ENCODE results near the gene ADGB. TPM values are rescaled to one million over a fixed set of nuclear protein-coding genes. Genes with fewer than 3 reads are reported as not detected.

ADGB gene
- total RNA-seq, 1 donor from 2014 or later, result 6.2 TPM

- Histone ChIP-seq H3K9me3 (no peaks in the 10 kb centered on the region), H3K4me1 (peaks cover 9% of the 10 kb centered on the region), H3K4me3 (no peak overlapping the region), H3K27ac (no peak overlapping the region), H3K36me3 (no peaks in the 10 kb centered on the region), H3K27me3 (ENCODE audit: low read depth) (no peaks in the 10 kb centered on the region)
- ATAC-seq, result no peak
- intact Hi-C loops (cut with DNase I), result no loop called here
- no peak for TF ChIP-seq CTCF (IDR thresholded peaks at IDR 0.05)
- no peak for DNase-seq
These were observed 2.6 kb downstream of the ADGB start for GRCh38 chr6:146601352-146601751.

GRCh38 chr6:146602526-146602925 is 3.8 kb downstream of the ADGB start:
- H3K4me1 ChIP-seq, result peaks cover 9% of the 10 kb centered on the region
- DNase-seq, result no peak
- no peak for TF ChIP-seq CTCF (IDR thresholded peaks at IDR 0.05)
- ATAC-seq, result no peak
- H3K36me3 ChIP-seq, result no peaks in the 10 kb centered on the region
- intact Hi-C loops (cut with DNase I), result no loop called here
- H3K4me3 ChIP-seq, result no peak overlapping the region
- no peaks in the 10 kb centered on the region for H3K27me3 ChIP-seq (ENCODE audit: low read depth)
- no peaks in the 10 kb centered on the region for H3K9me3 ChIP-seq
- H3K27ac ChIP-seq, result no peak overlapping the region

- Histone ChIP-seq H3K4me1 (no peaks in the 10 kb centered on the region), H3K27me3 (ENCODE audit: low read depth) (no peaks in the 10 kb centered on the region), H3K36me3 (no peaks in the 10 kb centered on the region), H3K9me3 (no peaks in the 10 kb centered on the region), H3K4me3 (no peak overlapping the region), H3K27ac (no peak overlapping the region)
- DNase-seq, result no peak
- intact Hi-C loops (cut with DNase I), result no loop called here
- no peak for TF ChIP-seq CTCF (IDR thresholded peaks at IDR 0.05)
- no peak for ATAC-seq
These were observed 15.2 kb downstream of the ADGB start for GRCh38 chr6:146613947-146614346.

- intact Hi-C loops (cut with DNase I), result no loop called here
- DNase-seq (no peak), ATAC-seq (no peak)
- Histone ChIP-seq H3K27ac (no peak overlapping the region), H3K4me1 (no peaks in the 10 kb centered on the region), H3K9me3 (no peaks in the 10 kb centered on the region), H3K36me3 (no peaks in the 10 kb centered on the region), H3K4me3 (no peak overlapping the region), H3K27me3 (ENCODE audit: low read depth) (no peaks in the 10 kb centered on the region)
- no peak for TF ChIP-seq CTCF (IDR thresholded peaks at IDR 0.05)
These were observed 21.9 kb downstream of the ADGB start for GRCh38 chr6:146620655-146621054.

GRCh38 chr6:146628350-146628749 is 29.6 kb downstream of the ADGB start:
- ATAC-seq, result no peak
- Histone ChIP-seq H3K27ac (no peak overlapping the region), H3K27me3 (ENCODE audit: low read depth) (no peaks in the 10 kb centered on the region), H3K36me3 (no peaks in the 10 kb centered on the region), H3K4me3 (no peak overlapping the region), H3K4me1 (no peaks in the 10 kb centered on the region), H3K9me3 (no peaks in the 10 kb centered on the region)
- intact Hi-C loops (cut with DNase I), result no loop called here
- no peak for DNase-seq
- no peak for TF ChIP-seq CTCF (IDR thresholded peaks at IDR 0.05)

- Histone ChIP-seq H3K4me3 (no peak overlapping the region), H3K36me3 (no peaks in the 10 kb centered on the region), H3K27me3 (ENCODE audit: low read depth) (no peaks in the 10 kb centered on the region), H3K27ac (no peak overlapping the region), H3K9me3 (no peaks in the 10 kb centered on the region), H3K4me1 (no peaks in the 10 kb centered on the region)
- no peak for ATAC-seq
- TF ChIP-seq CTCF (IDR thresholded peaks at IDR 0.05), result no peak
- intact Hi-C loops (cut with DNase I), result no loop called here
- no peak for DNase-seq
These were observed 35.2 kb downstream of the ADGB start for GRCh38 chr6:146634022-146634421.

Data from lower lobe of right lung (tissue), 2 donors.